ENCODE data around the gene MEGF9. TPM values are rescaled to one million over a fixed set of nuclear protein-coding genes. Genes with fewer than 3 reads are reported as not detected.

MEGF9 gene
- total and polyA plus RNA-seq, 4 donors: 5.9 to 21.5 (median 12.0) TPM

GRCh38 chr9:120690372-120690771, 23.9 kb downstream of the MEGF9 start:
- Histone ChIP-seq H3K27me3 (ENCODE audit: control insufficient read depth in 1 of 2, insufficient read depth in 2 of 2, low read length in 1 of 2) (no peaks in the 10 kb centered on the region), H3K27ac (ENCODE audit: low read depth in 1 of 2, low read length in 2 of 2) (no peak overlapping the region), H3K4me3 (ENCODE audit: low read length in 2 of 2) (no peak overlapping the region), H3K36me3 (ENCODE audit: control insufficient read depth in 1 of 2, insufficient read depth in 2 of 2, low read length in 1 of 2) (no peaks in the 10 kb centered on the region), H3K9me3 (ENCODE audit: control insufficient read depth, low read length) (no peaks in the 10 kb centered on the region), H3K4me1 (ENCODE audit: control insufficient read depth in 1 of 2, insufficient read depth in 2 of 2, low read length in 2 of 2) (peaks cover 0 to 7% of the 10 kb centered on the region in 2 donors)
- intact Hi-C loops (cut with DNase I): no loop called here
- no peak for DNase-seq
- ATAC-seq (ENCODE audit: low FRiP score): no peak

- H3K36me3 ChIP-seq (ENCODE audit: control insufficient read depth in 1 of 2, insufficient read depth in 2 of 2, low read length in 1 of 2): no peaks in the 10 kb centered on the region
- intact Hi-C loops (cut with DNase I): no loop called here
- H3K4me3 ChIP-seq (ENCODE audit: low read length in 2 of 2): no peak overlapping the region
- H3K27ac ChIP-seq (ENCODE audit: low read depth in 1 of 2, low read length in 2 of 2): no peak overlapping the region
- H3K9me3 ChIP-seq (ENCODE audit: control insufficient read depth, low read length): no peaks in the 10 kb centered on the region
- peaks cover 0 to 7% of the 10 kb centered on the region in 2 donors for H3K4me1 ChIP-seq (ENCODE audit: control insufficient read depth in 1 of 2, insufficient read depth in 2 of 2, low read length in 2 of 2)
- no peaks in the 10 kb centered on the region for H3K27me3 ChIP-seq (ENCODE audit: control insufficient read depth in 1 of 2, insufficient read depth in 2 of 2, low read length in 1 of 2)
- DNase-seq: no peak
- 55 to 58% methylated on average over 3 of the region's 3 CpGs for WGBS, 2 donors
- no peak for ATAC-seq (ENCODE audit: low FRiP score)
Observed at GRCh38 chr9:120689860-120690259, 24.4 kb downstream of the MEGF9 start.

GRCh38 chr9:120688758-120689157, 25.5 kb downstream of the MEGF9 start:
- intact Hi-C loops (cut with DNase I): no loop called here
- ATAC-seq (ENCODE audit: low FRiP score) (no peak), DNase-seq (no peak)
- WGBS, 2 donors: 76 to 83% methylated on average over 3 of the region's 3 CpGs
- H3K9me3 ChIP-seq (ENCODE audit: control insufficient read depth, low read length): no peaks in the 10 kb centered on the region
- no peak overlapping the region for H3K4me3 ChIP-seq (ENCODE audit: low read length in 2 of 2)
- H3K36me3 ChIP-seq (ENCODE audit: control insufficient read depth in 1 of 2, insufficient read depth in 2 of 2, low read length in 1 of 2): no peaks in the 10 kb centered on the region
- no peaks in the 10 kb centered on the region for H3K27me3 ChIP-seq (ENCODE audit: control insufficient read depth in 1 of 2, insufficient read depth in 2 of 2, low read length in 1 of 2)
- H3K4me1 ChIP-seq (ENCODE audit: control insufficient read depth in 1 of 2, insufficient read depth in 2 of 2, low read length in 2 of 2): peaks cover 0 to 10% of the 10 kb centered on the region in 2 donors
- no peak overlapping the region for H3K27ac ChIP-seq (ENCODE audit: low read depth in 1 of 2, low read length in 2 of 2)

GRCh38 chr9:120683150-120683549, 31.1 kb downstream of the MEGF9 start:
- 68 to 72% methylated on average over 3 of the region's 3 CpGs for WGBS, 2 donors
- no peak overlapping the region for H3K4me3 ChIP-seq (ENCODE audit: low read length in 2 of 2)
- DNase-seq (no peak), ATAC-seq (ENCODE audit: low FRiP score) (no peak)
- peaks cover 0 to 3% of the 10 kb centered on the region in 2 donors for H3K4me1 ChIP-seq (ENCODE audit: control insufficient read depth in 1 of 2, insufficient read depth in 2 of 2, low read length in 2 of 2)
- H3K27ac ChIP-seq (ENCODE audit: low read depth in 1 of 2, low read length in 2 of 2): no peak overlapping the region
- no peaks in the 10 kb centered on the region for H3K27me3 ChIP-seq (ENCODE audit: control insufficient read depth in 1 of 2, insufficient read depth in 2 of 2, low read length in 1 of 2)
- intact Hi-C loops (cut with DNase I): no loop called here
- no peaks in the 10 kb centered on the region for H3K9me3 ChIP-seq (ENCODE audit: control insufficient read depth, low read length)
- H3K36me3 ChIP-seq (ENCODE audit: control insufficient read depth in 1 of 2, insufficient read depth in 2 of 2, low read length in 1 of 2): no peaks in the 10 kb centered on the region

- Histone ChIP-seq H3K27me3 (ENCODE audit: control insufficient read depth in 1 of 2, insufficient read depth in 2 of 2, low read length in 1 of 2) (no peaks in the 10 kb centered on the region), H3K4me3 (ENCODE audit: low read length in 2 of 2) (no peak overlapping the region), H3K9me3 (ENCODE audit: control insufficient read depth, low read length) (no peaks in the 10 kb centered on the region), H3K36me3 (ENCODE audit: control insufficient read depth in 1 of 2, insufficient read depth in 2 of 2, low read length in 1 of 2) (no peaks in the 10 kb centered on the region), H3K27ac (ENCODE audit: low read depth in 1 of 2, low read length in 2 of 2) (no peak overlapping the region), H3K4me1 (ENCODE audit: control insufficient read depth in 1 of 2, insufficient read depth in 2 of 2, low read length in 2 of 2) (peaks cover 0 to 3% of the 10 kb centered on the region in 2 donors)
- no peak for ATAC-seq (ENCODE audit: low FRiP score)
- 96% methylated on average over 6 of the region's 6 CpGs for WGBS, 2 donors
- DNase-seq: no peak
- intact Hi-C loops (cut with DNase I): no loop called here
Observed at GRCh38 chr9:120681121-120681520, 33.1 kb downstream of the MEGF9 start.

- no peak overlapping the region for H3K27ac ChIP-seq (ENCODE audit: low read depth in 1 of 2, low read length in 2 of 2)
- DNase-seq: no peak
- H3K4me3 ChIP-seq (ENCODE audit: low read length in 2 of 2): no peak overlapping the region
- no peaks in the 10 kb centered on the region for H3K9me3 ChIP-seq (ENCODE audit: control insufficient read depth, low read length)
- WGBS, 2 donors: 95 to 98% methylated on average over 4 of the region's 4 CpGs
- intact Hi-C loops (cut with DNase I): no loop called here
- H3K36me3 ChIP-seq (ENCODE audit: control insufficient read depth in 1 of 2, insufficient read depth in 2 of 2, low read length in 1 of 2): no peaks in the 10 kb centered on the region
- no peak for ATAC-seq (ENCODE audit: low FRiP score)
- H3K4me1 ChIP-seq (ENCODE audit: control insufficient read depth in 1 of 2, insufficient read depth in 2 of 2, low read length in 2 of 2): peaks cover 0 to 3% of the 10 kb centered on the region in 2 donors
- no peaks in the 10 kb centered on the region for H3K27me3 ChIP-seq (ENCODE audit: control insufficient read depth in 1 of 2, insufficient read depth in 2 of 2, low read length in 1 of 2)
Observed at GRCh38 chr9:120680579-120680978, 33.7 kb downstream of the MEGF9 start.

- no peak overlapping the region for H3K27ac ChIP-seq (ENCODE audit: low read depth in 1 of 2, low read length in 2 of 2)
- no peaks in the 10 kb centered on the region for H3K27me3 ChIP-seq (ENCODE audit: control insufficient read depth in 1 of 2, insufficient read depth in 2 of 2, low read length in 1 of 2)
- peaks cover 0 to 3% of the 10 kb centered on the region in 2 donors for H3K4me1 ChIP-seq (ENCODE audit: control insufficient read depth in 1 of 2, insufficient read depth in 2 of 2, low read length in 2 of 2)
- DNase-seq (no peak), ATAC-seq (ENCODE audit: low FRiP score) (no peak)
- H3K9me3 ChIP-seq (ENCODE audit: control insufficient read depth, low read length): no peaks in the 10 kb centered on the region
- no peaks in the 10 kb centered on the region for H3K36me3 ChIP-seq (ENCODE audit: control insufficient read depth in 1 of 2, insufficient read depth in 2 of 2, low read length in 1 of 2)
- 85 to 87% methylated on average over 4 of the region's 4 CpGs for WGBS, 2 donors
- intact Hi-C loops (cut with DNase I): no loop called here
- H3K4me3 ChIP-seq (ENCODE audit: low read length in 2 of 2): no peak overlapping the region
Observed at GRCh38 chr9:120680161-120680560, 34.1 kb downstream of the MEGF9 start.

- 60 to 65% methylated on average over 1 of the region's 1 CpG for WGBS, 2 donors
- ATAC-seq (ENCODE audit: low FRiP score) (no peak), DNase-seq (no peak)
- intact Hi-C loops (cut with DNase I): no loop called here
- Histone ChIP-seq H3K27me3 (ENCODE audit: control insufficient read depth in 1 of 2, insufficient read depth in 2 of 2, low read length in 1 of 2) (no peaks in the 10 kb centered on the region), H3K27ac (ENCODE audit: low read depth in 1 of 2, low read length in 2 of 2) (no peak overlapping the region), H3K4me1 (ENCODE audit: control insufficient read depth in 1 of 2, insufficient read depth in 2 of 2, low read length in 2 of 2) (no peaks in the 10 kb centered on the region), H3K9me3 (ENCODE audit: control insufficient read depth, low read length) (no peaks in the 10 kb centered on the region), H3K36me3 (ENCODE audit: control insufficient read depth in 1 of 2, insufficient read depth in 2 of 2, low read length in 1 of 2) (no peaks in the 10 kb centered on the region), H3K4me3 (ENCODE audit: low read length in 2 of 2) (no peak overlapping the region)
Observed at GRCh38 chr9:120677965-120678364, 36.3 kb downstream of the MEGF9 start.

GRCh38 chr9:120676767-120677402, 37.4 kb downstream of the MEGF9 start:
- DNase-seq: no peak
- H3K4me1 ChIP-seq (ENCODE audit: control insufficient read depth in 1 of 2, insufficient read depth in 2 of 2, low read length in 2 of 2): no peaks in the 10 kb centered on the region
- H3K27me3 ChIP-seq (ENCODE audit: control insufficient read depth in 1 of 2, insufficient read depth in 2 of 2, low read length in 1 of 2): no peaks in the 10 kb centered on the region
- no peak overlapping the region for H3K4me3 ChIP-seq (ENCODE audit: low read length in 2 of 2)
- no peaks in the 10 kb centered on the region for H3K9me3 ChIP-seq (ENCODE audit: control insufficient read depth, low read length)
- no peak overlapping the region for H3K27ac ChIP-seq (ENCODE audit: low read depth in 1 of 2, low read length in 2 of 2)
- 87 to 94% methylated on average over 12 of the region's 12 CpGs for WGBS, 2 donors
- no peak for ATAC-seq (ENCODE audit: low FRiP score)
- intact Hi-C loops (cut with DNase I): no loop called here
- no peaks in the 10 kb centered on the region for H3K36me3 ChIP-seq (ENCODE audit: control insufficient read depth in 1 of 2, insufficient read depth in 2 of 2, low read length in 1 of 2)

Measured in aorta (tissue), 5 donors.